H9 (cell line): ENCODE results near the gene RNF128. TPM values are rescaled to one million over a fixed set of nuclear protein-coding genes. Genes with fewer than 3 reads are reported as not detected.

Experiments used
- DNase-seq: peaks from one replicate; pipeline ENCODE4 v3.0.0-alpha.2; 2017
- H2AFZ ChIP-seq: one replicate; pipeline ENCODE4 v1.6.1; 2013; ENCODE audit warnings: mild to moderate bottlenecking, low read length, control low read depth, moderate library complexity
- H2AK5ac ChIP-seq: 2 replicates; pipeline ENCODE4 v1.6.1; 2013; ENCODE audit warnings: low read length, control low read depth, mixed read lengths; ENCODE audit not compliant: insufficient read length
- H2BK120ac ChIP-seq: one replicate; pipeline ENCODE4 v1.6.1; 2013; ENCODE audit warnings: low read depth, mild to moderate bottlenecking, low read length, control low read depth, inconsistent platforms; ENCODE audit not compliant: poor library complexity, severe bottlenecking
- H2BK12ac ChIP-seq: 2 replicates; pipeline ENCODE4 v1.6.1; 2013; ENCODE audit warnings: low read length, control low read depth, mixed read lengths, low read depth; ENCODE audit not compliant: insufficient read length
- H2BK15ac ChIP-seq: 2 replicates; pipeline ENCODE4 v1.6.1; 2013; ENCODE audit warnings: low read depth, low read length, control low read depth
- H2BK20ac ChIP-seq: one replicate; pipeline ENCODE4 v1.6.1; 2013; ENCODE audit warnings: low read depth, mild to moderate bottlenecking, low read length, control low read depth, inconsistent platforms; ENCODE audit not compliant: poor library complexity, severe bottlenecking
- H2BK5ac ChIP-seq: 2 replicates; pipeline ENCODE4 v1.6.1; 2013; ENCODE audit warnings: low read length, control low read depth, mixed read lengths; ENCODE audit not compliant: insufficient read length
- H3K14ac ChIP-seq: 2 replicates; pipeline ENCODE4 v1.6.1; 2013; ENCODE audit warnings: low read length, control low read depth; ENCODE audit not compliant: insufficient read depth
- H3K18ac ChIP-seq: 2 replicates; pipeline ENCODE4 v1.6.1; 2013; ENCODE audit warnings: low read depth, mild to moderate bottlenecking, mixed read lengths, low read length, control low read depth; ENCODE audit not compliant: insufficient read length
- H3K23ac ChIP-seq: 2 replicates; pipeline ENCODE4 v1.6.1; 2013; ENCODE audit warnings: low read length, control low read depth, mixed read lengths, low read depth; ENCODE audit not compliant: insufficient read length
- H3K23me2 ChIP-seq: 2 replicates; pipeline ENCODE4 v1.6.1; 2013; ENCODE audit warnings: low read depth, mild to moderate bottlenecking, mixed read lengths, low read length, control low read depth; ENCODE audit not compliant: insufficient read length, poor library complexity, severe bottlenecking
- H3K27ac ChIP-seq: 2 replicates; pipeline ENCODE4 v1.5.1; 2013; ENCODE audit warnings: low read length, control low read depth, mixed read lengths, low read depth; ENCODE audit not compliant: insufficient read length
- H3K27me3 ChIP-seq: 2 replicates; pipeline ENCODE4 v1.6.1; 2013; ENCODE audit warnings: low read length, control low read depth, inconsistent platforms; ENCODE audit not compliant: insufficient read depth
- H3K4ac ChIP-seq: 2 replicates; pipeline ENCODE4 v1.6.1; 2013; ENCODE audit warnings: low read depth, mild to moderate bottlenecking, control low read depth, inconsistent platforms, low read length, moderate library complexity
- H3K4me1 ChIP-seq: 2 replicates; pipeline ENCODE4 v1.6.1; 2013; ENCODE audit warnings: low read length, control low read depth, inconsistent platforms; ENCODE audit not compliant: insufficient read depth
- H3K4me2 ChIP-seq: 2 replicates; pipeline ENCODE4 v1.6.1; 2013; ENCODE audit warnings: low read length, control low read depth, mixed read lengths; ENCODE audit not compliant: insufficient read length, insufficient read depth
- H3K56ac ChIP-seq: 2 replicates; pipeline ENCODE4 v1.6.1; 2013; ENCODE audit warnings: low read depth, mild to moderate bottlenecking, mixed read lengths, low read length, control low read depth; ENCODE audit not compliant: insufficient read length
- H3K79me1 ChIP-seq: 2 replicates; pipeline ENCODE4 v1.6.1; 2013; ENCODE audit warnings: low read depth, mild to moderate bottlenecking, moderate library complexity, low read length, control low read depth, inconsistent platforms; ENCODE audit not compliant: insufficient read depth, poor library complexity, severe bottlenecking
- H3K79me2 ChIP-seq: 2 replicates; pipeline ENCODE4 v1.6.1; 2013; ENCODE audit warnings: low read length, control low read depth, inconsistent platforms; ENCODE audit not compliant: insufficient read depth
- H3K9ac ChIP-seq: 2 replicates; pipeline ENCODE4 v1.6.1; 2013; ENCODE audit warnings: low read length, control low read depth, mixed read lengths; ENCODE audit not compliant: insufficient read length; ENCODE audit errors: extremely low read depth
- H3K9me3 ChIP-seq: one replicate; pipeline ENCODE4 v1.6.1; 2013; ENCODE audit warnings: low read depth, low read length, inconsistent platforms; ENCODE audit not compliant: control insufficient read depth
- H3T11ph ChIP-seq: one replicate; pipeline ENCODE4 v1.6.1; 2013; ENCODE audit warnings: mild to moderate bottlenecking, low read length, control low read depth, inconsistent platforms
- H4K20me1 ChIP-seq: one replicate; pipeline ENCODE4 v1.6.1; 2013; ENCODE audit not compliant: control insufficient read depth, insufficient read length, insufficient read depth
- H4K5ac ChIP-seq: 2 replicates; pipeline ENCODE4 v1.6.1; 2013; ENCODE audit warnings: low read depth, mild to moderate bottlenecking, mixed read lengths, low read length, control low read depth; ENCODE audit not compliant: insufficient read length
- H4K8ac ChIP-seq: replicated peaks from 2 replicates; pipeline ENCODE4 v1.6.1; 2013; ENCODE audit warnings: low read length, control low read depth, mixed read lengths, low read depth; ENCODE audit not compliant: insufficient read length
- H4K91ac ChIP-seq: 2 replicates; pipeline ENCODE4 v1.6.1; 2013; ENCODE audit warnings: low read depth, mild to moderate bottlenecking, moderate library complexity, mixed read lengths, low read length, control low read depth; ENCODE audit not compliant: insufficient read length
- H3K27ac Mint-ChIP-seq, 3 experiments: 2 replicates in 2 of 3; 3 replicates in 1 of 3; pipeline ENCODE4 v1.8.0; 2020 to 2021; ENCODE audit warnings: mixed read lengths in 3 of 3, mild to moderate bottlenecking in 1 of 3, moderate library complexity in 1 of 3
- H3K27me3 Mint-ChIP-seq: 2 replicates; pipeline ENCODE4 v1.8.0; 2021; ENCODE audit warnings: low read depth, mild to moderate bottlenecking, moderate library complexity, mixed read lengths
- H3K36me3 Mint-ChIP-seq, 3 experiments: 2 replicates in 2 of 3; 3 replicates in 1 of 3; pipeline ENCODE4 v1.8.0; 2020 to 2021; ENCODE audit warnings: low read depth in 3 of 3, mixed read lengths in 3 of 3; ENCODE audit not compliant: insufficient read depth in 1 of 3
- H3K4me1 Mint-ChIP-seq, 2 experiments: 2 replicates each; pipeline ENCODE4 v1.8.0; 2020; ENCODE audit warnings: mixed read lengths in 2 of 2
- H3K4me3 Mint-ChIP-seq, 2 experiments: 2 replicates in 1 of 2; 3 replicates in 1 of 2; pipeline ENCODE4 v1.8.0; 2020 to 2021; ENCODE audit warnings: mild to moderate bottlenecking in 2 of 2, mixed read lengths in 2 of 2, moderate library complexity in 1 of 2
- H3K9me3 Mint-ChIP-seq, 2 experiments: 2 replicates in 1 of 2; 3 replicates in 1 of 2; pipeline ENCODE4 v1.8.0; 2020; ENCODE audit warnings: mild to moderate bottlenecking in 2 of 2, mixed read lengths in 2 of 2, moderate library complexity in 1 of 2
- CTCF ChIP-seq: fragments of 200-600 bp; sonication (generic); conservative IDR thresholded peaks from 3 replicates; pipeline ENCODE4 v1.8.0; 2021; ENCODE audit warnings: antibody characterized with exemption, mild to moderate bottlenecking
- WGBS: extraction: QIAGEN DNeasy Blood & Tissue Kit; methylation state at CpG from one replicate; pipeline ENCODE4 v1.1.7; 2013; ENCODE audit warnings: missing lambda C conversion rate, low lambda C conversion rate, mixed read lengths; ENCODE audit not compliant: insufficient read length; ENCODE audit errors: extremely low coverage; 5-methylcytosine and 5-hydroxymethylcytosine counted together
- total RNA-seq: library from RNA; stranded (reverse); gene quantifications from 2 replicates; pipeline ENCODE4 v1.2.1, GENCODE V29; 2021

RNF128 gene
- total RNA-seq, 1 experiment from 2014 or later: 0.13 TPM

GRCh38 chrX:106702636-106703035 is 23.9 kb upstream of the RNF128 start:
- H3K9me3 Mint-ChIP-seq: peaks cover 0 to 62% of the 10 kb centered on the region in 2 experiments; a peak in 2 of 5 replicates

More at GRCh38 chrX:106702636-106703035, 23.9 kb upstream of the RNF128 start:
- Histone ChIP-seq H4K91ac (no peak overlapping the region), H3K23me2 (no peaks in the 10 kb centered on the region), H3K27me3 (no peaks in the 10 kb centered on the region), H3T11ph (no peak overlapping the region), H2AK5ac (no peak overlapping the region), H2BK120ac (no peak overlapping the region), H2BK20ac (no peak overlapping the region), H3K18ac (no peak overlapping the region), H2AFZ (no peak overlapping the region), H3K79me2 (no peaks in the 10 kb centered on the region), H2BK15ac (no peak overlapping the region), H3K79me1 (no peaks in the 10 kb centered on the region), H3K14ac (no peak overlapping the region), H3K4me1 (no peaks in the 10 kb centered on the region), H3K9ac (no peak overlapping the region), H3K4me2 (no peak overlapping the region), H4K20me1 (no peaks in the 10 kb centered on the region), H3K56ac (no peak overlapping the region), H4K5ac (no peak overlapping the region), H3K23ac (no peak overlapping the region), H2BK12ac (no peak overlapping the region), H3K4ac (no peak overlapping the region), H2BK5ac (no peak overlapping the region), H4K8ac (no peak overlapping the region), H3K9me3 (no peaks in the 10 kb centered on the region), H3K27ac (no peak overlapping the region)
- Mint-ChIP-seq H3K4me1 (no peaks in the 10 kb centered on the region), H3K4me3 (no peak overlapping the region), H3K27me3 (peaks cover 2% of the 10 kb centered on the region), H3K27ac (no peak overlapping the region), H3K36me3 (no peaks in the 10 kb centered on the region)
- no CpG with 5 or more reads among the region's 1 CpG for WGBS
- DNase-seq: no peak
- no peak for TF ChIP-seq CTCF
